ENCODE measurements around the gene ZNF335.
"Not testable (repeated sequence)": the region's sequence is repeated elsewhere in the genome, so short reads cannot be mapped to it uniquely, and the experiment has no call there.

ZNF335 gene

GRCh38 chr20:45988830-45989229, 16.8 kb upstream of the ZNF335 start:
- CTCF ChIA-PET = interaction anchor here (0.9 to 42.1 kb wide), 5 partner anchors 13 to 39 kb away, joined by 3 to 656 read pairs (median 20); partner anchors contain the start of genes MMP9 and ZNF335
- POLR2A ChIA-PET; H3K36me3 ChIP-seq (ENCODE audit: control insufficient read depth in 4 of 4, insufficient read depth in 4 of 4, low read length in 3 of 4); H3K4me1 ChIP-seq (ENCODE audit: control extremely low read depth in 1 of 4, control insufficient read depth in 4 of 4, insufficient read depth in 4 of 4, low read length in 3 of 4); H3K27ac ChIP-seq (ENCODE audit: insufficient read depth in 1 of 2, low read depth in 1 of 2, low read length in 2 of 2, poor library complexity in 1 of 2, severe bottlenecking in 2 of 2); H3K4me3 ChIP-seq (ENCODE audit: control insufficient read depth in 1 of 7, extremely low read depth in 1 of 7, insufficient read depth in 4 of 7, low read depth in 2 of 7, low read length in 6 of 7); DNase-seq; H3K9me3 ChIP-seq (ENCODE audit: control extremely low read depth in 1 of 5, control insufficient read depth in 4 of 5, insufficient read depth in 2 of 5, low read depth in 1 of 5, low read length in 4 of 5): not testable (repeated sequence)
- H3K27me3 ChIP-seq (replicated peaks in 2 of 5; ENCODE audit: control insufficient read depth in 4 of 5, insufficient read depth in 5 of 5, low read length in 4 of 5) = peaks cover 0 to 17% (median 9%) of the 10 kb centered on the region in 5 experiments
- 86% methylated on average over 3 of the region's 6 CpGs for WGBS (ENCODE audit: insufficient coverage)

GRCh38 chr20:45987108-45987780, 15.2 kb upstream of the ZNF335 start:
- CTCF ChIA-PET = interaction anchor here (0.7 to 42.1 kb wide), 14 partner anchors 12 to 362 kb away, joined by 3 to 656 read pairs (median 4); partner anchors contain the start of genes MMP9 and ZNF335
- no peak overlapping the region for H3K4me3 ChIP-seq (ENCODE audit: control insufficient read depth in 1 of 7, extremely low read depth in 1 of 7, insufficient read depth in 4 of 7, low read depth in 2 of 7, low read length in 6 of 7)
- H3K27me3 ChIP-seq (replicated peaks in 2 of 5; ENCODE audit: control insufficient read depth in 4 of 5, insufficient read depth in 5 of 5, low read length in 4 of 5) = peaks cover 0 to 13% (median 6%) of the 10 kb centered on the region in 5 experiments
- H3K27ac ChIP-seq (ENCODE audit: insufficient read depth in 1 of 2, low read depth in 1 of 2, low read length in 2 of 2, poor library complexity in 1 of 2, severe bottlenecking in 2 of 2) = no peak overlapping the region
- peaks cover 0 to 4% (median 0%) of the 10 kb centered on the region in 4 experiments for H3K4me1 ChIP-seq (ENCODE audit: control extremely low read depth in 1 of 4, control insufficient read depth in 4 of 4, insufficient read depth in 4 of 4, low read length in 3 of 4)
- DNase-seq = peak; percentile 71 to 80 (median 77)
- 9% methylated on average over 14 of the region's 16 CpGs for WGBS (ENCODE audit: insufficient coverage)
- POLR2A ChIA-PET = interaction anchor here (0.7 kb wide), 2 partner anchors 26 to 101 kb away, joined by 3 to 4 read pairs; no protein-coding TSS in a partner anchor
- no peaks in the 10 kb centered on the region for H3K36me3 ChIP-seq (ENCODE audit: control insufficient read depth in 4 of 4, insufficient read depth in 4 of 4, low read length in 3 of 4)
- H3K9me3 ChIP-seq (ENCODE audit: control extremely low read depth in 1 of 5, control insufficient read depth in 4 of 5, insufficient read depth in 2 of 5, low read depth in 1 of 5, low read length in 4 of 5) = no peaks in the 10 kb centered on the region

GRCh38 chr20:45985573-45985972, 13.6 kb upstream of the ZNF335 start:
- H3K9me3 ChIP-seq (ENCODE audit: control extremely low read depth in 1 of 5, control insufficient read depth in 4 of 5, insufficient read depth in 2 of 5, low read depth in 1 of 5, low read length in 4 of 5) = no peaks in the 10 kb centered on the region
- H3K36me3 ChIP-seq (ENCODE audit: control insufficient read depth in 4 of 4, insufficient read depth in 4 of 4, low read length in 3 of 4) = no peaks in the 10 kb centered on the region
- no peak overlapping the region for H3K27ac ChIP-seq (ENCODE audit: insufficient read depth in 1 of 2, low read depth in 1 of 2, low read length in 2 of 2, poor library complexity in 1 of 2, severe bottlenecking in 2 of 2)
- H3K4me3 ChIP-seq (ENCODE audit: control insufficient read depth in 1 of 7, extremely low read depth in 1 of 7, insufficient read depth in 4 of 7, low read depth in 2 of 7, low read length in 6 of 7) = no peak overlapping the region
- peaks cover 0 to 4% (median 0%) of the 10 kb centered on the region in 4 experiments for H3K4me1 ChIP-seq (ENCODE audit: control extremely low read depth in 1 of 4, control insufficient read depth in 4 of 4, insufficient read depth in 4 of 4, low read length in 3 of 4)
- H3K27me3 ChIP-seq (replicated peaks in 2 of 5; ENCODE audit: control insufficient read depth in 4 of 5, insufficient read depth in 5 of 5, low read length in 4 of 5) = peaks cover 0 to 13% (median 6%) of the 10 kb centered on the region in 5 experiments
- ChIA-PET CTCF (interaction anchor here (1.2 to 42.1 kb wide), 5 partner anchors 10 to 102 kb away, joined by 3 to 656 read pairs (median 19); partner anchors contain the start of gene MMP9), POLR2A (no interaction called here)
- DNase-seq = no peak
- WGBS (ENCODE audit: insufficient coverage) = 97% methylated on average over 5 of the region's 7 CpGs

- H3K36me3 ChIP-seq (ENCODE audit: control insufficient read depth in 4 of 4, insufficient read depth in 4 of 4, low read length in 3 of 4) = no peaks in the 10 kb centered on the region
- H3K4me1 ChIP-seq (ENCODE audit: control extremely low read depth in 1 of 4, control insufficient read depth in 4 of 4, insufficient read depth in 4 of 4, low read length in 3 of 4) = peaks cover 0 to 4% (median 0%) of the 10 kb centered on the region in 4 experiments
- no peak for DNase-seq
- H3K27me3 ChIP-seq (replicated peaks in 2 of 5; ENCODE audit: control insufficient read depth in 4 of 5, insufficient read depth in 5 of 5, low read length in 4 of 5) = peaks cover 0 to 11% (median 0%) of the 10 kb centered on the region in 5 experiments
- CTCF ChIA-PET = interaction anchor here (1.0 to 42.1 kb wide), 6 partner anchors 8 to 102 kb away, joined by 3 to 656 read pairs (median 8); partner anchors contain the start of genes MMP9 and ZNF335
- no peak overlapping the region for H3K27ac ChIP-seq (ENCODE audit: insufficient read depth in 1 of 2, low read depth in 1 of 2, low read length in 2 of 2, poor library complexity in 1 of 2, severe bottlenecking in 2 of 2)
- H3K4me3 ChIP-seq (ENCODE audit: control insufficient read depth in 1 of 7, extremely low read depth in 1 of 7, insufficient read depth in 4 of 7, low read depth in 2 of 7, low read length in 6 of 7) = no peak overlapping the region
- H3K9me3 ChIP-seq (ENCODE audit: control extremely low read depth in 1 of 5, control insufficient read depth in 4 of 5, insufficient read depth in 2 of 5, low read depth in 1 of 5, low read length in 4 of 5) = no peaks in the 10 kb centered on the region
- POLR2A ChIA-PET = no interaction called here
- 92% methylated on average over 5 of the region's 7 CpGs for WGBS (ENCODE audit: insufficient coverage)
Measured at GRCh38 chr20:45983279-45983743, 11.3 kb upstream of the ZNF335 start.

GRCh38 chr20:45981261-45981660, 9.3 kb upstream of the ZNF335 start:
- Histone ChIP-seq H3K27ac (ENCODE audit: insufficient read depth in 1 of 2, low read depth in 1 of 2, low read length in 2 of 2, poor library complexity in 1 of 2, severe bottlenecking in 2 of 2) (no peak overlapping the region), H3K36me3 (ENCODE audit: control insufficient read depth in 4 of 4, insufficient read depth in 4 of 4, low read length in 3 of 4) (no peaks in the 10 kb centered on the region), H3K4me3 (ENCODE audit: control insufficient read depth in 1 of 7, extremely low read depth in 1 of 7, insufficient read depth in 4 of 7, low read depth in 2 of 7, low read length in 6 of 7) (no peak overlapping the region), H3K9me3 (ENCODE audit: control extremely low read depth in 1 of 5, control insufficient read depth in 4 of 5, insufficient read depth in 2 of 5, low read depth in 1 of 5, low read length in 4 of 5) (no peaks in the 10 kb centered on the region), H3K27me3 (replicated peaks in 2 of 5; ENCODE audit: control insufficient read depth in 4 of 5, insufficient read depth in 5 of 5, low read length in 4 of 5) (peaks cover 0 to 11% (median 0%) of the 10 kb centered on the region in 5 experiments), H3K4me1 (ENCODE audit: control extremely low read depth in 1 of 4, control insufficient read depth in 4 of 4, insufficient read depth in 4 of 4, low read length in 3 of 4) (peaks cover 0 to 4% (median 0%) of the 10 kb centered on the region in 4 experiments)
- ChIA-PET POLR2A (no interaction called here), CTCF (interaction anchor here (0.7 to 42.1 kb wide), 4 partner anchors 11 to 181 kb away, joined by 3 to 656 read pairs (median 4); partner anchors contain the start of gene MMP9)
- WGBS (ENCODE audit: insufficient coverage) = 100% methylated on average over 5 of the region's 6 CpGs
- DNase-seq = no peak

- WGBS (ENCODE audit: insufficient coverage) = 94% methylated on average over 6 of the region's 6 CpGs
- Histone ChIP-seq H3K9me3 (ENCODE audit: control extremely low read depth in 1 of 5, control insufficient read depth in 4 of 5, insufficient read depth in 2 of 5, low read depth in 1 of 5, low read length in 4 of 5) (no peaks in the 10 kb centered on the region), H3K4me3 (ENCODE audit: control insufficient read depth in 1 of 7, extremely low read depth in 1 of 7, insufficient read depth in 4 of 7, low read depth in 2 of 7, low read length in 6 of 7) (no peak overlapping the region), H3K36me3 (ENCODE audit: control insufficient read depth in 4 of 4, insufficient read depth in 4 of 4, low read length in 3 of 4) (no peaks in the 10 kb centered on the region), H3K27ac (ENCODE audit: insufficient read depth in 1 of 2, low read depth in 1 of 2, low read length in 2 of 2, poor library complexity in 1 of 2, severe bottlenecking in 2 of 2) (no peak overlapping the region), H3K4me1 (ENCODE audit: control extremely low read depth in 1 of 4, control insufficient read depth in 4 of 4, insufficient read depth in 4 of 4, low read length in 3 of 4) (peaks cover 3 to 12% (median 8%) of the 10 kb centered on the region in 4 experiments), H3K27me3 (replicated peaks in 2 of 5; ENCODE audit: control insufficient read depth in 4 of 5, insufficient read depth in 5 of 5, low read length in 4 of 5) (peaks cover 0 to 3% (median 0%) of the 10 kb centered on the region in 5 experiments)
- CTCF ChIA-PET = interaction anchor here (6.8 to 42.1 kb wide), 2 partner anchors 11 to 29 kb away, joined by 38 to 656 read pairs; partner anchors contain the start of gene MMP9
- POLR2A ChIA-PET = no interaction called here
- DNase-seq = no peak
Measured at GRCh38 chr20:45976086-45976485, 4.1 kb upstream of the ZNF335 start.

- no peak for DNase-seq
- Histone ChIP-seq H3K36me3 (ENCODE audit: control insufficient read depth in 4 of 4, insufficient read depth in 4 of 4, low read length in 3 of 4) (no peaks in the 10 kb centered on the region), H3K9me3 (ENCODE audit: control extremely low read depth in 1 of 5, control insufficient read depth in 4 of 5, insufficient read depth in 2 of 5, low read depth in 1 of 5, low read length in 4 of 5) (no peaks in the 10 kb centered on the region), H3K27me3 (replicated peaks in 2 of 5; ENCODE audit: control insufficient read depth in 4 of 5, insufficient read depth in 5 of 5, low read length in 4 of 5) (peaks cover 0 to 3% (median 0%) of the 10 kb centered on the region in 5 experiments), H3K4me1 (ENCODE audit: control extremely low read depth in 1 of 4, control insufficient read depth in 4 of 4, insufficient read depth in 4 of 4, low read length in 3 of 4) (peaks cover 3 to 16% (median 12%) of the 10 kb centered on the region in 4 experiments), H3K27ac (ENCODE audit: insufficient read depth in 1 of 2, low read depth in 1 of 2, low read length in 2 of 2, poor library complexity in 1 of 2, severe bottlenecking in 2 of 2) (no peak overlapping the region), H3K4me3 (ENCODE audit: control insufficient read depth in 1 of 7, extremely low read depth in 1 of 7, insufficient read depth in 4 of 7, low read depth in 2 of 7, low read length in 6 of 7) (no peak overlapping the region)
- CTCF ChIA-PET = interaction anchor here (6.8 to 42.1 kb wide), 2 partner anchors 12 to 29 kb away, joined by 38 to 656 read pairs; partner anchors contain the start of gene MMP9
- POLR2A ChIA-PET = no interaction called here
- 99% methylated on average over 9 of the region's 11 CpGs for WGBS (ENCODE audit: insufficient coverage)
Measured at GRCh38 chr20:45975686-45976085, 3.7 kb upstream of the ZNF335 start.
